HL-60/S4 treated with retinoic acid at 250 ng/mL for 4 days and 3 days (cell line): ENCODE data around the gene MIS12.

Experiments used
- in situ Hi-C: fragments of 300-500 bp; cut with MboI; formaldehyde crosslinking; loops from 2 replicates; pipeline ENCODE4 v1.7.0; 2022; ENCODE audit warnings: low sequenced_read_pairs

The MIS12 gene, protein sequence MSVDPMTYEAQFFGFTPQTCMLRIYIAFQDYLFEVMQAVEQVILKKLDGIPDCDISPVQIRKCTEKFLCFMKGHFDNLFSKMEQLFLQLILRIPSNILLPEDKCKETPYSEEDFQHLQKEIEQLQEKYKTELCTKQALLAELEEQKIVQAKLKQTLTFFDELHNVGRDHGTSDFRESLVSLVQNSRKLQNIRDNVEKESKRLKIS

GRCh38 chr17:5486206-5487124, at the start of gene MIS12:
TSS of gene MIS12 (plus strand) at chr17:5486566. CDS start at chr17:5488863, 2,297 bp downstream.
- in situ Hi-C loops: no loop called here

GRCh38 chr17:5437721-5438317, 48.5 kb upstream of the MIS12 start:
- in situ Hi-C loops: no loop called here

DNA sequence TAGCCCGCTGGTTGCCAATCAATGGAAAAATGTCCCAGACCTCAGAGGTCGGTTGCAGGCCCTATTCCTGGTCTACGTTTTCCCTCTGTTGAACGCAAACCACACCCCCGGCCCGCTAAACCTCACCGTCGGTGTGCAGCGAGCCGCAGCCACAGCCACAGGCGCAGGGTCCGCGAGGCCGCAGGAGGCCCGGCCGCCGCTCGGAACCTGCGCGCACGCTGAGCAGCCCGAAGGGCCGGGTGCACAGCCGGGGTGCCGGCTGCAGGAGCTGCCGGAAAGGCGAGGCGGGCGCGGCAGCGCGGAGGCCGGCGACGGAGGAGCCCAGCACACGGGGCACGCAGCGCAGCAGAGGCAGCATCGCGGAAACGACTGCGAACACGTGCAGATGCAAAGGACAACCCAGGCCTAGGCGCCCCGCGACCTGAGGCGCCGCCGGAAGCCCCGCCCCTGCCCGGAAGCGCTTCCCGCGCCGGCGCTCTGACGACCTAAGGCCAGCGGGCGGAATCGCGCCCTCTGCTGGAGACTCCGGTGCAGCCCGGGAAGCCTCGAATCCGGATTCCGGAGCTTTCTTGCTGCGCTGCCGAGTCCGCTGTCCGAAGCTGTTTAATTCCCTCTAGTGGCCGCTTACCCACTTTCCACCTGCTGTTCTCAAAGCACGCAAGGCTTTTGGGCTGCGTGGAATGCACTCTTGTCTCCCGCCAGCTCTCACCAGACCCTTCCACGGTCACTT, 47.5 kb upstream of the MIS12 start, which contains the start of gene C1QBP:
TSS of gene C1QBP (minus strand) at position 440 of the 730 bp plus-strand sequence. CDS start at position 358, 82 bp downstream.
- in situ Hi-C loops: no loop called here

GRCh38 chr17:5439446-5439764, 47.0 kb upstream of the MIS12 start:
- in situ Hi-C loops: no loop called here

DNA sequence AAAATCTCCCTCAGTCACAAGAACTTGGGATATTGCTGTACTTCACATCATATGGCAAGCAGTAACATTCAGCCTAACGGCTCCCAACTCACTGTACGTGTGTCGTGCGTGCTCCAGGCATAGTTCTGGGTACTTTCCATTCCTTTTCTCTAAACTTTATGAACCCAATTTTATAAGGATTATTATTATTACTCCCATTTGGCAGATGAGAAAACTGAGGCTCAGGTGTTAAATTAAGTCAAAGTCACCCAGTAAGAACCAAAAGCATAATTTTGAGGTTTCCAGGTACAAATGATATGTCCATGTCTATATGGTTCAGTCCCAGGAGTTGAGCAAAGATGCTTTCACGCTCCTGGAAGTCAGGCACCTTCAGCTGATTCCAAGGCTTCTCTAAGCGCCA, 42.6 kb upstream of the MIS12 start:
- in situ Hi-C loops: no loop called here

- in situ Hi-C loops: no loop called here
Observed at GRCh38 chr17:5444209-5444608, 42.2 kb upstream of the MIS12 start.

DNA sequence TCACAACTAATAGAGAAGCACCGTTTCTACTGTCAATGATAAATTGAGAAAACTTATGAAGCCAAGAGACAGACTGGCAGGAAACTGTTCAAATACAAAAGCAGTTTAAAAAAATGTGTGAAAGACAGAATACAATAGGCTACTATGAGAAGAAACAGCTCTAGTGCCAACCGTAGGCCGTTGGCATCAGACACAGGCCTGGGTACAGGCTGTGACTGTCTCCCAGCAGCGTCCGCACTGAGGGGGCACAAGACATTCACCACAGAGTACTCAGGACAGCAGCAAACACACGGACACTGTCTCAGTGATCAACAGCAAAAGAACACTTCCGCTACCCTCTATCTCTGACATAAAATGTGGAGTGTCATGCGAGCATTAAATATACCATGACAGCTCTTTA, 39.6 kb upstream of the MIS12 start:
- in situ Hi-C loops: no loop called here

DNA sequence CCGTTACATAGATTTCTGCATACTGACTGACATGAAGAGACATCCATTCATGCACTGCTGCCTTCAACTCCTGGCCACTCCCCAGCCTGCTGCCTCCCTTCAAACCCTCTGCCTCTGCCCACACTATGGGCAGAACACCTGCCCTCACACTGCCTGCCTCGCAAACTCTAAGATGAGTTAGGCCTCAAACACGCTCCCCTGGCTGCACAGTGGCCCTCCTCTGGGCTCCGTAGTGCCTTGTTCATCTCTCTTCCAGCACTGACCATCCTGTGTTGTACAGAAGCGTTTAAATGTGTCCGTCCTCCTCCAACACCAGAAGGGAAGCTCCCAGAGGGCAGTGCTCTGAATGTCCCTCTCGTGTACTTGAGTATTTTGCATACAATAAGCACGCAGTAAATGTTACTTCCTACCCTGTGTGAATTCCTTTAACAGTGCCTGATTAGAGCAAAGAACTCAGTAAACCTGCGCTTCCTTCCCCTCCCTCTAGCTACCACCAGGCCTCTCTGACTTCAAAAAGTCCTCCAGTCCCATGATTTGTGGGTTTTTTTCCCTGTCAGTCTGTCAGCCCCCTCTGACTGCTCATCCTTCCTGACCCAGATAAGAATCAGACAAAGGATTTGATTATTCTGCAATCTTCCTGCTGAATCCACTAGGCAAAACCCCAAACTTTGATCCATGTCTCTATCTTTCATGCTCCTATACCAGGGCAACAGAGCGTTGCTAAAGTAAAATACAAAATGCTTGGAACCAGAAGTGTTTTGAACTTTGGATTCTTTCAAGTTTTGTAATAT, 21.5 kb upstream of the MIS12 start:
- in situ Hi-C loops: no loop called here

DNA sequence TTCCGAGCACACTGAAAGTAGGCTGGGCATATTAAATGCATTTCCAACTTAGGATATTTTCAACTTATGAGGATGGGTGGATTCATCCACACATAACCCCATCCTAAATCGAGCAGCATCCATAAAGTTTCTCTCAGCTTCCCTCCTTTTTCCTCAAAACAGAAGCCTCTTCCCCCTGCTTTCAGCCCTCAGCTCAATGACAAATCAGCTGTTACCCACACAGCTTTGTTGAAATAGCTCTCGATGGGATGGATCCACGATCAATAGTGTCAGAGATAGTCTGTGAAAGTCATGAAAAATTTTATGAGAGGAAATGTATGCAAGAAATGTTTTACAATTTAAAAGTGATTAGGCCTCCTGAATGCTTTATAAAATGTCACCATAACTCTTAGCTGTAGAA, 20.1 kb upstream of the MIS12 start:
- in situ Hi-C loops: no loop called here

DNA sequence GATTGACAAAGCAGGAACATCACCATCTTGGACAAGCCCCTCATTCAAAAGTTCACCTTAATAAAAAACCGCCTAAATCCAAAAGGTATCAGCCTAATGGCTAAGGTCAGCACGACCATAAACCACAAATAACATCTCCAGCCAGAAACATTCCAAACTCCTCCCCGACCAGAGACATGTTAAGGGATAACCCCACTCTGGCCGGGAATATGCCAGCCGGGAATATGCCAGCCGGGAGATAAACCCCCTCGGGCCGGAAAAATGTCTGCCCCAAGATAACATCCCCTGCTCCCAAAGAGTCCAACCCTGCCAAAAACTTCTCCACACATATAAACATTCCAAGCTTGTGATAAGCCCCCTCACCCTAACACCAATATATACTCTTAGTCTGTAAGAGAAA, 18.9 kb upstream of the MIS12 start:
- in situ Hi-C loops: no loop called here

DNA sequence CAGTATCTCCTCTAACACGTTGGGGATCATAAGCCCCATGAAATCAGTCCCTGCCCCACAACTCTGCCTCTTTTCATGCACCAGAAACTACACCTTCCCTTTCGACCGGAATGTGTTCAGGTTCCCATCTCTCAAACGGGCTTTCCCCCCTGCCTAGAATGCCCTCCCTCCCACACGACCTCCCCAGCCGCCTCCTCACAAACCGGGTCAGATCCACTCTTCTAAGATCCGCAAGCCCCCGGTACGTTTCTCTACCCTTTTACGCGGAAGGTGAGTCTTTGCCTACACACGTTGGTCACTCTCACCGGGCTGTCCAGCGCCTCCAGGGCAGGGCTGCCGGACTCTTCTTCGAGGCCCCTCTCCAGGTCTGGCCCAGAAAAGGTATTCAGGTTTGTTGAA, 18.3 kb upstream of the MIS12 start:
- in situ Hi-C loops: no loop called here

DNA sequence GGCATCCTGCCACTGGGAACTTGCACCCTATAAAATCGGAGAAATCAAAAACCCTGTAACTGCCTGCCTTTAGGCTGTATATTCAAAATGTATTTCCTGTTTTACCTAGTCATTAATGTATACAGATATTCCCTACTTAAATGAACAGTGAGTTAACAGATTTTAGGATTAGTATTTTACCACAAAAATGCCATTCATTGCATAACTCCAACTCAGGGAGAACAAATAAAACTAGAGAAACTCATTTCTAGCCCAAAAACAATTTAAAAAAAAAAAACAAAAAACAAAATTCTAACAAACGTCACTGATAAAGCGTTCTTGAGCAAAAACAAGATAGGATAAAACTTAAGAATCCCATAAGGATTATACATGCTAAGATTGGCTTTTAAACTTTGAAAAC, 13.9 kb upstream of the MIS12 start:
- in situ Hi-C loops: no loop called here

DNA sequence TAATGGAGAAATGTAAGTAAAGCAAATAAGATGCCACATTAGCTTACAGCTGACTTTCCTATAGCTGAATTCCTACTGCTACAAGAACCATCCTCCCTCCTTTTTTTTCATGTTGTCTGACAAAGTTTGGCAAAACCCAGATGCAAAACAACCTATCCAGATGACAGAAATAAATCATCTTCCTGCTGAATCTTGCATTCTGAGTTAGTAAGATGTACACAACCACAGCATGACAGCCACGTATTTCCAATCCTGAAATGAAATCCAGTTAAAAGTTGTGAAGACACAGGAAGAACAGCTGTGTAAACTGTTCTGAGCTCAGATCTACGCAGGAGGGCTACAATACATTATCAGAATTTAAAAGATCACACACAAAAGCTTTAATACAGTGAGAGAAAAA, 12.5 kb upstream of the MIS12 start:
- in situ Hi-C loops: no loop called here

DNA sequence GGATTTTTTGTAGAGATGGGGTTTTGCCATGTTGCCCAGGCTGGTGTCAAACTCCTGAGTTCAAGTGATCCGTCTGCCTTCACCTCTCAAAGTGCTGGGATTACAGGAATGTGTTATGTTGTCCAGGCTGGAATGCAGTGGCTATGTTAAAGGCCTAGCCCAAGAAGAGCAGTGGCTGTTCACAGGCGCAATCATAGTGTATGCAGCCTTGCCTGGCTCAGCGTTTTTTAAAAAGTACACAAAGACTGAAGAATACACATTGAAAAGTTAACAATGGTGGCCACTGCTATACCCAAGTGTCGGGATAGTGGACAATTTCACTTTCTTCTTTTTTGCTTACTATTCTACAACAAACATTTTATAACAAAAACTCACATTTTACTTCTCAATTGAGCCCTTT, 7.4 kb upstream of the MIS12 start:
- in situ Hi-C loops: no loop called here

DNA sequence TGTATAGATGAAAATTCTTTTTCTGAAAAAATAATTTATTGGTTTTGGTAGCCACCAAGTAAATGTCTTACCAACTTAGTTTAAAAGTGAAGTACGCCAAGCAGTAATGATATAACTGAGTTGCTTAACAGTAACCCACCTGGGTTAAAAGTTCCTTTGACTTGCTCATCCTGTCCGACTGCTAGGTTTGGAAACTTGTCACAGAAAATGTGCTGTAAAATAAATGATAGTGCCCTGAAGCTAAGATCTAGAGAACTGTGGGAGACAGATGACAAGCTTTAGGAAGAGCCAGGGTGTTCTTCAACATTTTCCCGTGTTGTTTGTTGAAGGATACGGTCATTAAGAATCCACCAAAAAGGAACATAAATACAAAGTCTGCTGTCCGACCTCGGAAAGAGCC, 5.4 kb upstream of the MIS12 start:
- in situ Hi-C loops: no loop called here

- in situ Hi-C loops: no loop called here
Observed at GRCh38 chr17:5481451-5481850, 4.9 kb upstream of the MIS12 start.

DNA sequence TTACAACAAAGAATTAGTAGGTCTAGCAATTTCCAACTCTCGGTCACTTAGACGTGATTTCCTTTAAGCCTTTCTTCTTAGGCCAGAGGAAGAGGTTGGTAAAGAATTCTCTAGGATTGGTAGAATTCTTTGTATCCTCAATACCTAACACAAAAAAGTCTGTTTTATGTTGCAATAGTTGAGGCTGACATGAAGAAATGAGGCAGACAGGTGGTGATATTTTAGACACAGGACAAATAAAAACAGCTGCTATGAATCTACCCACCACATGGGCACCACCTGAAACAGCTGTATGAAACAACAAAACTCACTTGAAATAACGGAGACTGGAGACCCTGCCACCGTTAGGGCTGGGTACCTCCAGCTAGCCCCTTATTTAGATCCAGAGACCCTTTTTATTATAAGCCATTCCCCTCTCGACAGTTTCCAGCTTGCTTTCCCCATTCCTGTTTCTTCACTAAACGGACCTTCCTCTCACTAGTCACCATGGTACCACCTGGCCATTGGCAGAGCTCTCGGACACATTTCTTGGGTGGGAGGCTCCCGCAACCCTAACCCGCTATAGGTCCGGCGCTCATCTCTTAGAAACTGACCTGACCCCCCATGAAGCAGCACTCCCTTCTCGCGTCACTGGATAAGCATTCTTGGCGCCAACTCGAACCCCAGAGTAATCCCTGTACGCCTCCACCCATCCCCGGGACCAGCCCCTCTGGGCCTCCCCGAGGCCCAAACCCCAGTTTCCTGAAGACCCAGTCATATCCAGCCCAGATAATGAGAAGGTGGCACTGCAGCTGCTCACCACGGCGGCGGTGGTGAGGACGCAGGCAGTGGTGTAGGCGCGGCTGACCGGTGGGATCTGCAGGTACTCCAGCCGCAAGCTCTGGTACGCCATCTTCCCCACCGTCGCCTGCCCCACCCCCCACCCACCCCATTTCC, 828 bp upstream of the MIS12 start, which contains the start of gene DERL2:
TSS of gene DERL2 (minus strand) at position 909 of the 936 bp plus-strand sequence. CDS start at position 892, 17 bp downstream.
- in situ Hi-C loops: no loop called here

DNA sequence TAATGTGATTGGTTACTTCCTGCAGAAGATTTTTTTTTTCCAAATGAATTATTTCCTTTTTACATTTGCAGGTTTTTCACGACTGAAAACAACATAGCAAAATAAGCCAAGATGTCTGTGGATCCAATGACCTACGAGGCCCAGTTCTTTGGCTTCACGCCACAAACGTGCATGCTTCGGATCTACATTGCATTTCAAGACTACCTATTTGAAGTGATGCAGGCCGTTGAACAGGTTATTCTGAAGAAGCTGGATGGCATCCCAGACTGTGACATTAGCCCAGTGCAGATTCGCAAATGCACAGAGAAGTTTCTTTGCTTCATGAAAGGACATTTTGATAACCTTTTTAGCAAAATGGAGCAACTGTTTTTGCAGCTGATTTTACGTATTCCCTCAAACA, 2.4 kb downstream of the MIS12 start:
- in situ Hi-C loops: no loop called here

- in situ Hi-C loops: no loop called here
Observed at GRCh38 chr17:5492970-5493369, 6.6 kb downstream of the MIS12 start.
